K562 (cell line): ENCODE measurements around the gene SLC22A23. TPM values are rescaled to one million over a fixed set of nuclear protein-coding genes. Genes with fewer than 3 reads are reported as not detected.

Source experiments
- ATAC-seq: fragments of 200-7000 bp; cut with Tn5 transposase; 3 replicates; pipeline ENCODE4 v1.9.1; 2020; ENCODE audit warnings: moderate library complexity
- BruUV-seq: library from RNA; stranded (reverse); fragments of 400-500 nt; replicated peaks from 2 replicates; lab custom pipeline; 2021; lab: Mats Ljungman, UMichigan
- CTCF ChIA-PET: fragments of 300-600 bp; formaldehyde crosslinking; extraction: SDS; loops from one replicate; lab custom pipeline; 2021; ENCODE audit warnings: low intra/inter-chr PET ratio; lab: Yijun Ruan, JAX
- POLR2A ChIA-PET: fragments of 300-600, 350-650 bp; sonication (Branson Sonifier 250); formaldehyde crosslinking; extraction: SDS; loops from one replicate; lab custom pipeline; 2021; ENCODE audit warnings: antibody characterized with exemption, inconsistent platforms; lab: Yijun Ruan, JAX
- DNase-seq, 4 experiments: peaks; one replicate each; pipeline versions ENCODE4 v3.0.0 to v3.0.0-alpha.2; 2011 to 2018; ENCODE audit warnings: low spot score in 3 of 4, mixed read lengths in 3 of 4; ENCODE audit errors: extremely low read depth in 1 of 4
- FAIRE-seq: peaks from 2 replicates; lab custom pipeline; 2011; peaks lifted over from hg19 to GRCh38; lab: Jason Lieb, UNC
- H2AFZ ChIP-seq: 2 replicates; pipeline ENCODE4 v1.6.0; 2011; ENCODE audit warnings: low read depth, low read length, control low read depth, inconsistent platforms
- H3K27ac ChIP-seq: fragments of 200-600 bp; 3 replicates; pipeline ENCODE4 v1.8.0; 2011; ENCODE audit warnings: low read depth, mild to moderate bottlenecking, control low read depth, inconsistent platforms, low read length, moderate library complexity, mixed read lengths; ENCODE audit errors: extremely low read depth
- H3K27me3 ChIP-seq, 2 experiments: fragments of 300-600 bp in 1 of 2; 2 replicates in 1 of 2; 3 replicates in 1 of 2; pipeline versions ENCODE4 v1.6.0 to v1.8.0; 2011; ENCODE audit warnings: inconsistent platforms in 2 of 2, low read length in 2 of 2, mild to moderate bottlenecking in 1 of 2, mixed read lengths in 1 of 2, moderate library complexity in 1 of 2; ENCODE audit not compliant: control insufficient read depth in 2 of 2, insufficient read depth in 2 of 2
- H3K36me3 ChIP-seq: fragments of 300-600 bp; 3 replicates; pipeline ENCODE4 v1.8.0; 2011; ENCODE audit warnings: mild to moderate bottlenecking, low read length, inconsistent platforms; ENCODE audit not compliant: control insufficient read depth, insufficient read depth
- H3K4me1 ChIP-seq, 2 experiments: fragments of 200-600 bp in 1 of 2; replicated peaks in 1 of 2; 2 replicates in 1 of 2; 3 replicates in 1 of 2; pipeline versions ENCODE4 v1.5.1 to v1.8.0; 2011; ENCODE audit warnings: inconsistent platforms in 2 of 2, low read length in 2 of 2, mild to moderate bottlenecking in 1 of 2, mixed read lengths in 1 of 2, moderate library complexity in 1 of 2; ENCODE audit not compliant: control insufficient read depth in 2 of 2, insufficient read depth in 2 of 2
- H3K4me2 ChIP-seq: 2 replicates; pipeline ENCODE4 v1.6.1; 2011; ENCODE audit warnings: low read length, control low read depth, inconsistent platforms, mixed read lengths; ENCODE audit not compliant: insufficient read depth
- H3K4me3 ChIP-seq: fragments of 200-600 bp; sonication (generic), shearing (Covaris generic); 2 replicates; pipeline ENCODE4 v1.5.1; 2016; ENCODE audit warnings: control low read depth, inconsistent platforms
- H3K79me2 ChIP-seq: fragments of 200-600 bp; 3 replicates; pipeline ENCODE4 v1.8.0; 2011; ENCODE audit warnings: low read length, inconsistent platforms; ENCODE audit not compliant: control insufficient read depth, insufficient read depth
- H3K9ac ChIP-seq, 2 experiments: 2 replicates each; pipeline versions ENCODE4 v1.6.0 to v1.6.1; 2011; ENCODE audit warnings: low read depth in 2 of 2, low read length in 2 of 2, control low read depth in 1 of 2, inconsistent platforms in 1 of 2, mild to moderate bottlenecking in 1 of 2, mixed read lengths in 1 of 2; ENCODE audit not compliant: insufficient read depth in 1 of 2
- H3K9me1 ChIP-seq: one replicate; pipeline ENCODE4 v1.6.0; 2011; ENCODE audit warnings: inconsistent platforms, mild to moderate bottlenecking, low read length, moderate library complexity; ENCODE audit not compliant: control insufficient read depth, insufficient read depth
- H3K9me3 ChIP-seq: replicated peaks from 2 replicates; pipeline ENCODE4 v1.5.1; 2011; ENCODE audit warnings: low read depth, low read length, inconsistent platforms; ENCODE audit not compliant: control insufficient read depth, insufficient read depth
- H4K20me1 ChIP-seq: replicated peaks from 2 replicates; pipeline ENCODE4 v1.6.1; 2011; ENCODE audit warnings: low read length, inconsistent platforms, mixed read lengths; ENCODE audit not compliant: control insufficient read depth, insufficient read depth
- DDX20 ChIP-seq: fragments of 450-650 bp; IDR thresholded peaks from 2 replicates; pipeline ENCODE4 v1.6.1; 2016; ENCODE audit warnings: missing genetic modification characterization, low read depth, mild to moderate bottlenecking, missing compliant biosample characterization, moderate library complexity
- MEF2A ChIP-seq: IDR thresholded peaks from 2 replicates; pipeline ENCODE4 v1.6.1; 2011; ENCODE audit warnings: low read depth, mild to moderate bottlenecking, low read length, moderate library complexity; ENCODE audit not compliant: control insufficient read depth
- XRCC5 ChIP-seq: fragments of 200-400 bp; formaldehyde crosslinking; IDR thresholded peaks from 2 replicates; pipeline ENCODE4 v1.6.1; 2017; ENCODE audit warnings: low read depth, mild to moderate bottlenecking, low read length
- WGBS: fragments of 100-300 bp; shearing (Covaris generic); methylation state at CpG from one replicate; pipeline ENCODE4 v1.1.6; 2016; ENCODE audit warnings: low coverage, mixed read lengths; ENCODE audit not compliant: insufficient coverage; ENCODE audit errors: missing lambda C conversion rate; 5-methylcytosine and 5-hydroxymethylcytosine counted together
- in situ Hi-C: fragments of 300-500 bp; cut with MboI; formaldehyde crosslinking; loops from 4 replicates; pipeline ENCODE4 v1.15.0; 2018; ENCODE audit warnings: inconsistent platforms, mixed read lengths
- intact Hi-C: fragments of 100-400 bp; cut with micrococcal nuclease; formaldehyde crosslinking; loops from 2 replicates; pipeline ENCODE4 v1.14.2; 2022
- polyA plus RNA-seq, 8 experiments: library from polyadenylated mRNA; depleted of rRNA in 4 of 8; stranded (reverse) in 5 of 8; unstranded in 3 of 8; fragments of >200 nt; fragmentation: Nextera tagmentation in 2 of 8; fragmentation: Illumina TruSeq in 1 of 8; extraction: Ambion mirVana in 2 of 8; extraction: Trizol in 1 of 8; gene quantifications; 2 replicates each; pipeline versions ENCODE4 v1.2.1 to v1.2.3, GENCODE V29; 2011 to 2014; ENCODE audit warnings: inconsistent platforms in 1 of 8, missing spikeins in 1 of 8
- total RNA-seq, 7 experiments: library from RNA; depleted of rRNA in 6 of 7; stranded (reverse); fragments of >200 nt in 6 of 7; fragmentation: Illumina TruSeq in 2 of 7; extraction: Trizol in 2 of 7; gene quantifications; 2 replicates each; pipeline versions ENCODE4 v1.2.1 to v1.2.3, GENCODE V29; 2011 to 2021; ENCODE audit warnings: low replicate concordance in 1 of 7
- TF ChIP-seq, protein P1 (sequence below): sonication (generic); IDR thresholded peaks from 2 replicates; pipeline ENCODE4 v1.6.1; 2016

Gene SLC22A23
- total and polyA plus RNA-seq, 9 of the 15 experiments (the other 6 are each of a cell fraction or from before 2014, with no cell fraction given): 0.30 to 8.7 (median 2.5) TPM

DNA sequence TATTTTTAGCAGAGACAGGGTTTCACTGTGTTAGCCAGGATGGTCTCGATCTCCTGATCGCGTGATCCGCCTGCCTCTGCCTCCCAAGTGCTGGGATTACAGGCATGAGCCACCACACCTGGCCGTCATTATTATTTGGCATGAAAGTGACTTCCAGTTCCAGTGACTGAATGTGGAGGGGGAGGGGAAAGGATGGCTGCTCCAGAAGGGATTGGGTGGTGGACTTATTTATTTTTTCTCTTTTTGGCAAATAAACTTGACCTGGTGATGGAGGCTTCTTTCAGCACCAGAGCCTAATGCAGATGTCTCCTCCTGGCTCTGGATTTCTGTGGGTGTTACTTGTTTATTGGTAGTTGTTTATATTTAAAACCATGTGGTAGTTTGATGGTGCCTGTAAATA lies 16.9 kb upstream of the SLC22A23 start:
- H3K4me2 ChIP-seq: no peak overlapping the region
- POLR2A ChIA-PET: interaction anchor here (1.2 to 1.7 kb wide), 2 partner anchors 10 to 31 kb away, joined by 3 to 6 read pairs; no protein-coding TSS in a partner anchor
- no peak overlapping the region for H3K9ac ChIP-seq
- no peaks in the 10 kb centered on the region for H3K9me1 ChIP-seq
- WGBS: 84% methylated on average over 5 of the region's 5 CpGs
- BruUV-seq: no TSS peak
- H3K4me3 ChIP-seq: no peak overlapping the region
- no peaks in the 10 kb centered on the region for H3K36me3 ChIP-seq
- DNase-seq: no peak
- no peaks in the 10 kb centered on the region; the same call in 1 of the 2 replicates for H4K20me1 ChIP-seq
- TF ChIP-seq XRCC5 (0 out of 2 replicates have a peak, but pooled peaks have one; percentile 2), MEF2A (no peak)
- peaks cover 14 to 19% of the 10 kb centered on the region in 2 experiments; a peak in 4 of 5 replicates for H3K27me3 ChIP-seq
- peaks cover 3 to 11% of the 10 kb centered on the region in 2 experiments; a peak in 3 of 5 replicates for H3K4me1 ChIP-seq
- CTCF ChIA-PET: interaction anchor here (1.3 kb wide), 1 partner anchor 194 kb away, joined by 3 read pairs; no protein-coding TSS in a partner anchor
- FAIRE-seq: no peak
- H2AFZ ChIP-seq: no peak overlapping the region
- H3K27ac ChIP-seq: no peak overlapping the region
- intact Hi-C loops: no loop called here
- no peak for ATAC-seq
- no peaks in the 10 kb centered on the region for H3K9me3 ChIP-seq
- H3K79me2 ChIP-seq: no peaks in the 10 kb centered on the region
- in situ Hi-C loops: no loop called here

DNA sequence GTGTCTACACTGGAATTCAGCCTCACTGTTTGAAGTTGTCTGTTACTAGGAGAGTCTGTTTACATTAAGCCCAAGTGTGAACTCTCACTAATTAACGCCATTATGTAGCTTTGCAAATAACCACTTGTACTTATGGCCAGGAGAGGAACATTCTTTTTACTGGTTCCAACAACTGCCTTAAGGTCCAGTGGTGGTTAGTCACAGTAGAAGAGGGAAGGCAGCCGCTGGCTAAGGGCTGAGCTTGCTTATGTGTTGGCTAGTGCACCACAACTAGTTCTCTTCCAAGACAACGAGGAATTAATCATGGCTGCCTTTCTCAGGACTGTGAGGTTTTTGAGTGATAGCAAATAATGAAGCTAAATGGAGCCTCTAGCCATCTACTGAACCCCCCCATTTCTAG lies 14.9 kb upstream of the SLC22A23 start:
- peaks cover 3 to 11% of the 10 kb centered on the region in 2 experiments; a peak in 3 of 5 replicates for H3K4me1 ChIP-seq
- ATAC-seq (no peak), FAIRE-seq (no peak), DNase-seq (no peak)
- TF ChIP-seq, protein P1, sequence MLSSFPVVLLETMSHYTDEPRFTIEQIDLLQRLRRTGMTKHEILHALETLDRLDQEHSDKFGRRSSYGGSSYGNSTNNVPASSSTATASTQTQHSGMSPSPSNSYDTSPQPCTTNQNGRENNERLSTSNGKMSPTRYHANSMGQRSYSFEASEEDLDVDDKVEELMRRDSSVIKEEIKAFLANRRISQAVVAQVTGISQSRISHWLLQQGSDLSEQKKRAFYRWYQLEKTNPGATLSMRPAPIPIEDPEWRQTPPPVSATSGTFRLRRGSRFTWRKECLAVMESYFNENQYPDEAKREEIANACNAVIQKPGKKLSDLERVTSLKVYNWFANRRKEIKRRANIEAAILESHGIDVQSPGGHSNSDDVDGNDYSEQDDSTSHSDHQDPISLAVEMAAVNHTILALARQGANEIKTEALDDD: peak; percentile 53; the same call in 1 of the 2 replicates
- no peak for TF ChIP-seq DDX20 (tag)
- peaks cover 2 to 4% of the 10 kb centered on the region in 2 experiments; a peak in 3 of 5 replicates for H3K27me3 ChIP-seq
- intact Hi-C loops (no loop called here), in situ Hi-C loops (no loop called here)
- H4K20me1 ChIP-seq: no peaks in the 10 kb centered on the region; the same call in 1 of the 2 replicates
- no peak overlapping the region for H3K4me3 ChIP-seq
- H2AFZ ChIP-seq: peak overlapping the region; percentile 60
- ChIA-PET POLR2A (interaction anchor here (0.6 to 1.4 kb wide), 3 partner anchors 15 to 547 kb away, joined by 3 to 4 read pairs (median 3); no protein-coding TSS in a partner anchor), CTCF (no interaction called here)
- H3K79me2 ChIP-seq: no peaks in the 10 kb centered on the region
- no peak overlapping the region for H3K9ac ChIP-seq
- no peak overlapping the region for H3K4me2 ChIP-seq
- no peaks in the 10 kb centered on the region for H3K9me3 ChIP-seq
- H3K27ac ChIP-seq: no peak overlapping the region
- no peaks in the 10 kb centered on the region for H3K9me1 ChIP-seq
- 45% methylated on average over 3 of the region's 3 CpGs for WGBS
- no peaks in the 10 kb centered on the region for H3K36me3 ChIP-seq
- no TSS peak for BruUV-seq
